B cell (primary cell): ENCODE data around the gene CHD1L. TPM values are rescaled to one million over a fixed set of nuclear protein-coding genes. Genes with fewer than 3 reads are reported as not detected.

ENCODE experiments used
- ATAC-seq: fragments of 200-7000 bp; cut with Tn5 transposase; one replicate; pipeline ENCODE4 v1.10.0; 2021; ENCODE audit warnings: low read depth, mild to moderate bottlenecking, moderate number of reproducible peaks, moderate library complexity
- CTCF ChIA-PET: fragments of 350-600 bp; sonication (Branson Sonifier 250); formaldehyde crosslinking; loops from one replicate; lab custom pipeline; 2021; ENCODE audit warnings: antibody characterized with exemption, inconsistent platforms; lab: Charles Lee
- POLR2A ChIA-PET: fragments of 350-600 bp; sonication (Branson Sonifier 250); formaldehyde crosslinking; loops from one replicate; lab custom pipeline; 2021; ENCODE audit warnings: antibody characterized with exemption; lab: Charles Lee
- DNase-seq: peaks from one replicate; pipeline ENCODE4 v3.0.0; 2013
- H2AFZ ChIP-seq: 2 replicates; pipeline ENCODE4 v1.6.1; 2012; ENCODE audit warnings: mild to moderate bottlenecking, low read depth, low read length; ENCODE audit not compliant: insufficient read depth, poor library complexity, severe bottlenecking
- H3K27ac ChIP-seq, 2 donors: 1 replicate in 1 of 2; 2 replicates in 1 of 2; pipeline ENCODE4 v1.5.1; 2012 to 2013; ENCODE audit warnings: low read length in 2 of 2, mild to moderate bottlenecking in 2 of 2, moderate library complexity in 1 of 2
- H3K27me3 ChIP-seq, 4 experiments: fragments of 200-600 bp in 1 of 4; sonication (generic) in 1 of 4; replicated peaks in 1 of 4; 1 replicate in 2 of 4; 2 replicates in 2 of 4; pipeline versions ENCODE4 v1.6.1 to v1.7.0; 2013 to 2016; ENCODE audit warnings: low read length in 3 of 4, mild to moderate bottlenecking in 2 of 4, mixed read lengths in 1 of 4, moderate library complexity in 1 of 4; ENCODE audit not compliant: insufficient read depth in 4 of 4, control insufficient read depth in 3 of 4; ENCODE audit errors: control extremely low read depth in 1 of 4
- H3K36me3 ChIP-seq, 2 experiments: replicated peaks in 1 of 2; 1 replicate in 1 of 2; 2 replicates in 1 of 2; pipeline versions ENCODE4 v1.6.1 to v1.7.1; 2013; ENCODE audit warnings: low read length in 1 of 2; ENCODE audit not compliant: insufficient read depth in 2 of 2, control insufficient read depth in 1 of 2; ENCODE audit errors: control extremely low read depth in 1 of 2, extremely low read depth in 1 of 2
- H3K4me1 ChIP-seq, 2 donors: fragments of 200-600 bp in 1 of 2; sonication (generic) in 1 of 2; 1 replicate in 1 of 2; 2 replicates in 1 of 2; pipeline versions ENCODE4 v1.5.1 to v1.6.1; 2013 to 2017; ENCODE audit warnings: low read length in 2 of 2; ENCODE audit not compliant: control insufficient read depth in 2 of 2, insufficient read depth in 2 of 2
- H3K4me2 ChIP-seq: replicated peaks from 2 replicates; pipeline ENCODE3; 2012; ENCODE audit warnings: mild to moderate bottlenecking, low read depth, low read length; ENCODE audit not compliant: poor library complexity, severe bottlenecking
- H3K4me3 ChIP-seq, 5 experiments: fragments of 200-600 bp in 1 of 5; sonication (generic) in 1 of 5; 1 replicate in 3 of 5; 2 replicates in 2 of 5; pipeline versions ENCODE4 v1.5.1 to v1.7.0; 2011 to 2016; ENCODE audit warnings: low read length in 4 of 5, mild to moderate bottlenecking in 4 of 5, low read depth in 2 of 5, control low read depth in 1 of 5, moderate library complexity in 1 of 5; ENCODE audit not compliant: insufficient read depth in 1 of 5; ENCODE audit errors: control extremely low read depth in 1 of 5, extremely low read depth in 1 of 5
- H3K79me2 ChIP-seq: fragments of 200-600 bp; sonication (generic); one replicate; pipeline ENCODE4 v1.6.0; 2016; ENCODE audit warnings: low read length; ENCODE audit not compliant: control insufficient read depth, insufficient read depth
- H3K9ac ChIP-seq: fragments of 200-600 bp; sonication (generic); 2 replicates; pipeline ENCODE4 v1.6.1; 2017; ENCODE audit warnings: mild to moderate bottlenecking, low read length, moderate library complexity
- H3K9me3 ChIP-seq, 3 donors: one replicate each; pipeline versions ENCODE4 v1.6.1 to v1.7.1; 2013; ENCODE audit warnings: low read length in 2 of 3; ENCODE audit not compliant: control insufficient read depth in 2 of 3, insufficient read depth in 1 of 3; ENCODE audit errors: control extremely low read depth in 1 of 3
- H4K20me1 ChIP-seq: 2 replicates; pipeline ENCODE4 v1.6.0; 2012; ENCODE audit warnings: mild to moderate bottlenecking, low read length; ENCODE audit not compliant: insufficient read depth, control insufficient read depth, poor library complexity, severe bottlenecking
- H3K27ac Mint-ChIP-seq: one replicate; pipeline ENCODE4 v1.8.0; 2021; ENCODE audit warnings: mixed read lengths
- H3K27me3 Mint-ChIP-seq: one replicate; pipeline ENCODE4 v1.8.0; 2021; ENCODE audit warnings: mixed read lengths
- H3K4me1 Mint-ChIP-seq: one replicate; pipeline ENCODE4 v1.8.0; 2021; ENCODE audit warnings: mixed read lengths
- H3K4me3 Mint-ChIP-seq: one replicate; pipeline ENCODE4 v1.8.0; 2021; ENCODE audit warnings: mixed read lengths
- H3K9me3 Mint-ChIP-seq: one replicate; pipeline ENCODE4 v1.8.0; 2022; ENCODE audit warnings: mixed read lengths; ENCODE audit not compliant: insufficient read depth
- EZH2 ChIP-seq: IDR thresholded peaks from 2 replicates; pipeline ENCODE4 v1.6.1; 2012; ENCODE audit warnings: borderline replicate concordance, low read depth, mild to moderate bottlenecking, moderate library complexity, low read length; ENCODE audit not compliant: insufficient read depth, poor library complexity, severe bottlenecking
- whole genome bisulfite sequencing: methylation state at CpG from one replicate; pipeline ENCODE4 v1.1.5; 2013; ENCODE audit warnings: missing lambda C conversion rate; ENCODE audit not compliant: insufficient coverage; 5-methylcytosine and 5-hydroxymethylcytosine counted together
- intact Hi-C: fragments of 100-400 bp; cut with micrococcal nuclease; formaldehyde crosslinking; loops from one replicate; pipeline ENCODE4 v1.10.0; 2022
- polyA plus RNA-seq: library from polyadenylated mRNA; depleted of rRNA; stranded (reverse); fragments of >200 nt; gene quantifications from 2 replicates; pipeline ENCODE4 v1.2.3, GENCODE V29; 2012
- total RNA-seq, 2 donors: library from RNA; stranded (reverse); fragments of 120-200 nt in 1 of 2; gene quantifications; 1 replicate in 1 of 2; 2 replicates in 1 of 2; pipeline versions ENCODE4 v1.2.3 to v1.2.4, GENCODE V29; 2013 to 2022
- TF ChIP-seq, protein P1 (sequence below): fragments of 200-600 bp; IDR thresholded peaks from one replicate; pipeline ENCODE4 v1.8.0; 2022; ENCODE audit warnings: antibody characterized with exemption, mild to moderate bottlenecking

Gene CHD1L
- total and polyA plus RNA-seq, 2 donors (not counting 1 experiment from before 2014, with no cell fraction given) = 32.4 to 54.6 TPM

DNA sequence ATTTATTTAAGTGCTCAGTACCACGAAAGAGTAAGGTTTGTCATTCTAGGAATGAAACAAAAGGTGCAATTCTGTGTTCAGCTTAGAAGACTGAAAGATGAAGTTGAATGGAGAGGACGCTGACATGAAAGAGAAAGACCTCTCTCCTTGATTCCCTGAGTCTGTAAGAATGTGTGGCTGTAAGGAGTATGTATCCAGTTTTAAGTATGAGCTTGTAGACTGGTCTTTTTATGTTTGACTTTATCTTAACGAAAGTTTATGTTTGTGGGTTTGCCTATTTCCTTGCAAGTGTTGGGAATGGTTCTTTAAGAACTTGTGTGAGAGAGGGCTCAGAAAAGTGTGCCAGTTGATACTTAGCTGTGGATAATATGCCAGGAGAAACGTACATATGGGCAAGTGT, 1.4 kb downstream of the CHD1L start:
- ATAC-seq (no peak), DNase-seq (no peak)
- H3K27ac Mint-ChIP-seq = peak overlapping the region; percentile 8
- Histone ChIP-seq H3K9me3 (no peaks in the 10 kb centered on the region), H3K4me3 (peak overlapping the region; percentile 81 to 95 (median 89)), H3K79me2 (peaks cover 62% of the 10 kb centered on the region), H3K27me3 (no peaks in the 10 kb centered on the region), H3K4me2 (peak overlapping the region; percentile 91), H3K9ac (peak overlapping the region; percentile 96), H4K20me1 (peaks cover 12% of the 10 kb centered on the region), H3K36me3 (no peaks in the 10 kb centered on the region), H3K4me1 (peaks cover 24 to 27% of the 10 kb centered on the region in 2 donors), H2AFZ (peak overlapping the region; percentile 100), H3K27ac (peak overlapping the region in 1 of 2 donors; percentile 77)
- no peak for TF ChIP-seq EZH2
- TF ChIP-seq, protein P1, sequence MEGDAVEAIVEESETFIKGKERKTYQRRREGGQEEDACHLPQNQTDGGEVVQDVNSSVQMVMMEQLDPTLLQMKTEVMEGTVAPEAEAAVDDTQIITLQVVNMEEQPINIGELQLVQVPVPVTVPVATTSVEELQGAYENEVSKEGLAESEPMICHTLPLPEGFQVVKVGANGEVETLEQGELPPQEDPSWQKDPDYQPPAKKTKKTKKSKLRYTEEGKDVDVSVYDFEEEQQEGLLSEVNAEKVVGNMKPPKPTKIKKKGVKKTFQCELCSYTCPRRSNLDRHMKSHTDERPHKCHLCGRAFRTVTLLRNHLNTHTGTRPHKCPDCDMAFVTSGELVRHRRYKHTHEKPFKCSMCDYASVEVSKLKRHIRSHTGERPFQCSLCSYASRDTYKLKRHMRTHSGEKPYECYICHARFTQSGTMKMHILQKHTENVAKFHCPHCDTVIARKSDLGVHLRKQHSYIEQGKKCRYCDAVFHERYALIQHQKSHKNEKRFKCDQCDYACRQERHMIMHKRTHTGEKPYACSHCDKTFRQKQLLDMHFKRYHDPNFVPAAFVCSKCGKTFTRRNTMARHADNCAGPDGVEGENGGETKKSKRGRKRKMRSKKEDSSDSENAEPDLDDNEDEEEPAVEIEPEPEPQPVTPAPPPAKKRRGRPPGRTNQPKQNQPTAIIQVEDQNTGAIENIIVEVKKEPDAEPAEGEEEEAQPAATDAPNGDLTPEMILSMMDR = no peak
- H3K4me3 Mint-ChIP-seq = peak overlapping the region; percentile 96
- no peaks in the 10 kb centered on the region for H3K27me3 Mint-ChIP-seq
- intact Hi-C loops = loop anchor here (2.0 to 5.0 kb wide), 3 partner anchors 19 to 353 kb away; partner anchors contain the start of gene FMO5
- ChIA-PET POLR2A (interaction anchor here (0.7 to 2.7 kb wide), 3 partner anchors 19 to 159 kb away, joined by 3 to 11 read pairs (median 5); partner anchors contain the start of genes FMO5 and PRKAB2), CTCF (interaction anchor here (0.6 to 3.5 kb wide), 11 partner anchors 12 to 603 kb away, joined by 3 to 63 read pairs (median 4); partner anchors contain the start of gene PRKAB2)
- no peaks in the 10 kb centered on the region for H3K9me3 Mint-ChIP-seq
- WGBS = 10% methylated on average over 3 of the region's 4 CpGs
- H3K4me1 Mint-ChIP-seq = peaks cover 44% of the 10 kb centered on the region

DNA sequence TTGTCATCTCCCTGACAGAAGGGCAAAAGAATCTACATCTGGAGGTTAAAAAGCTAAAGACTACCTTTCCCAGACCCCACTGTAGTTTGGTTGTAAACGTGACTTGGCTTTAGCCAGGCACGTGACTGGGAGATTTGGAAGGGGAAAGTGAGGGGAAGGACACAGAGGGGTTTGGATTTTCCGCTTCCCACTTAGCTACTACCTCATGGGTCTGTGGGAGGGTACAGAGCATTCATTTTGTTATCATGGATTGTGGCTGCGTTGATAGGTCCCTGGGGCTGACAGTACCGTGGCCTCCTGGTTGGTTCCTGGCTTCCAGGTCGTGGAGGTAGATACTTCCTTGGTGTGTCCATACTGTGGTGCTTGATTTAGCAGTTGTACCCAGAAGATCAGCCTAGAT, 2.6 kb downstream of the CHD1L start:
- H3K4me1 ChIP-seq = peaks cover 24 to 27% of the 10 kb centered on the region in 2 donors
- no peak overlapping the region for H3K9ac ChIP-seq
- Mint-ChIP-seq H3K4me3 (no peak overlapping the region), H3K27ac (no peak overlapping the region), H3K27me3 (no peaks in the 10 kb centered on the region), H3K4me1 (peaks cover 48% of the 10 kb centered on the region), H3K9me3 (no peaks in the 10 kb centered on the region)
- POLR2A ChIA-PET = no interaction called here
- CTCF ChIA-PET = no interaction called here
- H3K27ac ChIP-seq = no peak overlapping the region
- H3K36me3 ChIP-seq = no peaks in the 10 kb centered on the region
- no peak for TF ChIP-seq EZH2
- TF ChIP-seq, protein P1 = no peak
- intact Hi-C loops = no loop called here
- H3K9me3 ChIP-seq = no peaks in the 10 kb centered on the region
- H3K79me2 ChIP-seq = peaks cover 75% of the 10 kb centered on the region
- H3K4me3 ChIP-seq = no peak overlapping the region
- H2AFZ ChIP-seq = no peak overlapping the region
- DNase-seq (no peak), ATAC-seq (no peak)
- peaks cover 14% of the 10 kb centered on the region for H4K20me1 ChIP-seq
- no peak overlapping the region for H3K4me2 ChIP-seq
- WGBS = 100% methylated on average over 2 of the region's 6 CpGs
- no peaks in the 10 kb centered on the region for H3K27me3 ChIP-seq
